ENCODE measurements around the gene PDE6B. TPM values are rescaled to one million over a fixed set of nuclear protein-coding genes. Genes with fewer than 3 reads are reported as not detected.

Gene PDE6B
- total RNA-seq, 1 experiment from 2014 or later = not detected

GRCh38 chr4:622071-622995, 3.0 kb upstream of the PDE6B start:
- Histone ChIP-seq H3K4me3 (no peak overlapping the region), H3K4me1 (replicated peaks) (no peaks in the 10 kb centered on the region), H3K27ac (no peak overlapping the region), H3K27me3 (replicated peaks) (no peaks in the 10 kb centered on the region), H3K36me3 (no peaks in the 10 kb centered on the region), H3K9me3 (replicated peaks) (no peaks in the 10 kb centered on the region)
- no peak for DNase-seq (ENCODE audit: low read depth in 1 of 2, low spot score in 2 of 2)

- Histone ChIP-seq H3K9me3 (replicated peaks) (no peaks in the 10 kb centered on the region), H3K4me3 (no peak overlapping the region), H3K36me3 (no peaks in the 10 kb centered on the region), H3K4me1 (replicated peaks) (no peaks in the 10 kb centered on the region), H3K27ac (no peak overlapping the region), H3K27me3 (replicated peaks) (no peaks in the 10 kb centered on the region)
- DNase-seq (ENCODE audit: low read depth in 1 of 2, low spot score in 2 of 2) = no peak
These were observed 2.1 kb upstream of the PDE6B start for GRCh38 chr4:622996-623913.

GRCh38 chr4:623914-624566, 1.3 kb upstream of the PDE6B start:
- H3K27ac ChIP-seq = no peak overlapping the region
- DNase-seq (ENCODE audit: low read depth in 1 of 2, low spot score in 2 of 2) = no peak
- H3K4me1 ChIP-seq (replicated peaks) = no peaks in the 10 kb centered on the region
- no peaks in the 10 kb centered on the region for H3K9me3 ChIP-seq (replicated peaks)
- no peaks in the 10 kb centered on the region for H3K36me3 ChIP-seq
- H3K27me3 ChIP-seq (replicated peaks) = no peaks in the 10 kb centered on the region
- no peak overlapping the region for H3K4me3 ChIP-seq

- no peaks in the 10 kb centered on the region for H3K27me3 ChIP-seq (replicated peaks)
- H3K27ac ChIP-seq = no peak overlapping the region
- DNase-seq (ENCODE audit: low read depth in 1 of 2, low spot score in 2 of 2) = no peak
- H3K9me3 ChIP-seq (replicated peaks) = no peaks in the 10 kb centered on the region
- no peaks in the 10 kb centered on the region for H3K4me1 ChIP-seq (replicated peaks)
- H3K4me3 ChIP-seq = no peak overlapping the region
- no peaks in the 10 kb centered on the region for H3K36me3 ChIP-seq
These were observed 323 bp downstream of the PDE6B start for GRCh38 chr4:625631-626161.

- no peak overlapping the region for H3K27ac ChIP-seq
- no peak overlapping the region for H3K4me3 ChIP-seq
- no peaks in the 10 kb centered on the region for H3K27me3 ChIP-seq (replicated peaks)
- H3K9me3 ChIP-seq (replicated peaks) = no peaks in the 10 kb centered on the region
- no peaks in the 10 kb centered on the region for H3K36me3 ChIP-seq
- DNase-seq (ENCODE audit: low read depth in 1 of 2, low spot score in 2 of 2) = no peak
- no peaks in the 10 kb centered on the region for H3K4me1 ChIP-seq (replicated peaks)
These were observed 1.1 kb downstream of the PDE6B start for GRCh38 chr4:626201-627091.

GRCh38 chr4:627347-628125, 2.2 kb downstream of the PDE6B start:
- no peak for DNase-seq (ENCODE audit: low read depth in 1 of 2, low spot score in 2 of 2)
- no peaks in the 10 kb centered on the region for H3K9me3 ChIP-seq (replicated peaks)

GRCh38 chr4:628311-628741, 3.0 kb downstream of the PDE6B start:
- Histone ChIP-seq H3K4me1 (replicated peaks) (no peaks in the 10 kb centered on the region), H3K27me3 (replicated peaks) (no peaks in the 10 kb centered on the region), H3K36me3 (no peaks in the 10 kb centered on the region), H3K4me3 (no peak overlapping the region), H3K27ac (no peak overlapping the region), H3K9me3 (replicated peaks) (no peaks in the 10 kb centered on the region)
- DNase-seq (ENCODE audit: low read depth in 1 of 2, low spot score in 2 of 2) = no peak

More at GRCh38 chr4:627347-628125, 2.2 kb downstream of the PDE6B start:
- H3K36me3 ChIP-seq = no peaks in the 10 kb centered on the region
- H3K27me3 ChIP-seq (replicated peaks) = no peaks in the 10 kb centered on the region
- no peaks in the 10 kb centered on the region for H3K4me1 ChIP-seq (replicated peaks)
- H3K4me3 ChIP-seq = no peak overlapping the region
- no peak overlapping the region for H3K27ac ChIP-seq

GRCh38 chr4:628821-629635, 3.7 kb downstream of the PDE6B start:
- H3K4me1 ChIP-seq (replicated peaks) = no peaks in the 10 kb centered on the region
- H3K9me3 ChIP-seq (replicated peaks) = no peaks in the 10 kb centered on the region
- no peak overlapping the region for H3K4me3 ChIP-seq
- no peaks in the 10 kb centered on the region for H3K36me3 ChIP-seq
- H3K27me3 ChIP-seq (replicated peaks) = no peaks in the 10 kb centered on the region
- no peak for DNase-seq (ENCODE audit: low read depth in 1 of 2, low spot score in 2 of 2)
- no peak overlapping the region for H3K27ac ChIP-seq

- Histone ChIP-seq H3K36me3 (no peaks in the 10 kb centered on the region), H3K4me1 (replicated peaks) (no peaks in the 10 kb centered on the region), H3K27ac (no peak overlapping the region), H3K27me3 (replicated peaks) (no peaks in the 10 kb centered on the region), H3K4me3 (no peak overlapping the region), H3K9me3 (replicated peaks) (no peaks in the 10 kb centered on the region)
- DNase-seq (ENCODE audit: low read depth in 1 of 2, low spot score in 2 of 2) = no peak
These were observed 4.2 kb downstream of the PDE6B start for GRCh38 chr4:629636-629914.

- Histone ChIP-seq H3K4me1 (replicated peaks) (no peaks in the 10 kb centered on the region), H3K9me3 (replicated peaks) (no peaks in the 10 kb centered on the region), H3K27me3 (replicated peaks) (no peaks in the 10 kb centered on the region), H3K27ac (no peak overlapping the region), H3K4me3 (no peak overlapping the region), H3K36me3 (no peaks in the 10 kb centered on the region)
- DNase-seq (ENCODE audit: low read depth in 1 of 2, low spot score in 2 of 2) = no peak
These were observed 4.7 kb downstream of the PDE6B start for GRCh38 chr4:629915-630641.

- Histone ChIP-seq H3K36me3 (no peaks in the 10 kb centered on the region), H3K9me3 (replicated peaks) (no peaks in the 10 kb centered on the region), H3K4me1 (replicated peaks) (no peaks in the 10 kb centered on the region), H3K4me3 (no peak overlapping the region), H3K27me3 (replicated peaks) (no peaks in the 10 kb centered on the region), H3K27ac (no peak overlapping the region)
- DNase-seq (ENCODE audit: low read depth in 1 of 2, low spot score in 2 of 2) = no peak
These were observed 5.3 kb downstream of the PDE6B start for GRCh38 chr4:630656-631055.

Data from SJSA1 (cell line).